ENCODE results near the gene HMSD.

GRCh38 chr18:63930773-63931354, 18.2 kb upstream of the HMSD start:
- TF ChIP-seq POLR2A (IDR thresholded peaks at IDR 0.05; ENCODE audit: low read length) (no peak), GATA1 (IDR thresholded peaks at IDR 0.05; ENCODE audit: low read depth, low read length) (no peak)

All from erythroblast (primary cell).